Midbrain (tissue), 1 donor: ENCODE results near the gene TSC1.
A peak's percentile ranks its signal among the peaks of the same experiment; 100 is the strongest.
"Not testable (repeated sequence)": the region's sequence is repeated elsewhere in the genome, so short reads cannot be mapped to it uniquely, and the experiment has no call there.

Experiments
- DNase-seq: peaks from one replicate; lab custom pipeline; 2025; lab: John Stamatoyannopoulos, UW

Gene TSC1

DNA sequence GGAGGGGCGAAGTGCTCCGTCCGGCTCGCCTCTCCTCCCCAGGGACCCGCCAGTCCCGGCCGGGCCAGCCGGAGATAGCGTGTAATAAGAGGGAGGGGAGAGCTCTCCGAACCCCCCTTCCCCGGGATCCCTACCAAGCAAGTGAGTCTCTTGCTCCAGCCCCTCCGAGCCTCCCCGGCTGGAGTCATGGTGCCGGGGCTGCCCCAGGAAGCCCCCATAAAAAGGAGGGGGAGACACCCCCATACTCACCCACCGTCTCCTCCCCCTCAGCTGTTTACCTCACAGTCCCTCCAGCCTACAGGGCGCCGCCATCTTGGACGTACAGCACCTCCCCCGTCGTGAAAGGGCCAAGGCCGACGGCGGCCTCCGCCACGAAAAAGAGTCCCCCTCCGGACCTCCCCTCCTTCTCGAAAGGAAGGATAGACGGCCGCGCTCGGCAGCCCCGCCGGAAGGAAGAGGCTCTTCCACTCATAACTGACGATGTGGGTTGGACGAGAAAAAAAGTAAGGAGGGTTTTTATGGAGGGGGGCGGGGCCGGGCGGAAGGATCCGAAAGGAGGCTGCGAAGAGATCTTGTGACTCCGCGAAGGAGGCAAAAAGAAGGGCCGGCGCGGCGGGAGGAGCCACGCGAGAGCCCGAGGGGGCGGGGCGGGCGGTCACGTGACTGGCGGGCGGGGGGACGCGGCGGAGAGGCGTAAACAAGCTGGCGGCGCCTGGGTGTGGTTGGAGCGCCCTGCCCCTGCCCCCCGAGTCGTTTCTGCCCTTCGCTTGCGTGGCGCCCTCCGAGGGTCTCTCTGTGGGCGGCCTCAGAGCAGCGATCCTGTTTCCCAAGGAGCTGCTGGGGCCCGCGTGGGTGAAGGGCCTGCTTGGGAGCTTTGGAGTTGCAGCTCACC is at the start of gene TSC1:
Gene TSC1, minus strand, starts transcription at position 323 of the 892 bp plus-strand sequence. CDS start 15,744 bp downstream, outside the sequence.
- peak; percentile 93 for DNase-seq

GRCh38 chr9:132993511-132993939 is 49.1 kb upstream of the TSC1 start:
- DNase-seq: no peak

DNA sequence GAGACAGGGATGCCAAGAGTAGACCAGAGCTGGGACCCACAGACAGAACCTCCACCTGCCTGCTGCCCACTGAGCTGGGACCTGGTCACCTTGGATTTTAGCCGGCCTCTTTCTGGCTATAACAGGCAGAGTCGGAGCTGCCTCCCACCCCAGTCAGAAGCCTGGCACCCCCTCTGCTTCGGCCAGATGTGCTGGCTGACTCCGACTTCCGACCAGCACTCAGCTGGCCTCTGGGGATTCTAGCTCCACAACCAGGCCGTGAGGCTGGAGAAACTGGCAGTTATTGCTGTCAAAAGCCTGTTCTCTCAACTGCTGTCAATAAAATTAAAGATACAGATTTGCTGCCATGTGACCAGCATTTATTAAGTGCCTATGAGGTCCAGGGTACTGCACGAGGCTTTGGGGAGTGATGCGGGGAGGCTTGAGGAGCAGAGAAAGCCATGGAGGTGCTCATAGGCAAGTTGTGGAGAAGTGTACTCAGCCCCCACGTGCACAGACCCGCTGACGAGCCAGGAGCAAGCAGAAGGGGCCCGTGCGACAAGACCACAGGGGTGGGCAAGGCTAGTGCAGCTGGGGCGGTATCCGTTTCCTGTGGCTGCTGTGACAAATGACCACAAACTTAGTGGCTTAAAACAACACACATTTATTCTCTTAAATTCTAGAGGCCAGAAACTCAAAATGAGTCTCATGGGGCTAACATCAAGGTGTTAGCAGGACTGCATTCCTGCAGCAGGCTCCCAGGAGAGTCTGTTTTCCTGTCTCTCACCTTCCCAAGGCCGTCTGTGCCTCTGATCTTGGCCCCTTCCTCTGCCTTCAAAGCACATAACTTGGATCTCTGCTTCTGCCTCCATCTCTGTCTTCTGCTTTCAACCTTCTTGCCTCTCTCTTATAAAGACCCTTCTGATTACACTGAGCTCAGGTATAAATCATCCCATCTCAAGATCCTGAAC is 47.2 kb upstream of the TSC1 start:
- no peak for DNase-seq

DNA sequence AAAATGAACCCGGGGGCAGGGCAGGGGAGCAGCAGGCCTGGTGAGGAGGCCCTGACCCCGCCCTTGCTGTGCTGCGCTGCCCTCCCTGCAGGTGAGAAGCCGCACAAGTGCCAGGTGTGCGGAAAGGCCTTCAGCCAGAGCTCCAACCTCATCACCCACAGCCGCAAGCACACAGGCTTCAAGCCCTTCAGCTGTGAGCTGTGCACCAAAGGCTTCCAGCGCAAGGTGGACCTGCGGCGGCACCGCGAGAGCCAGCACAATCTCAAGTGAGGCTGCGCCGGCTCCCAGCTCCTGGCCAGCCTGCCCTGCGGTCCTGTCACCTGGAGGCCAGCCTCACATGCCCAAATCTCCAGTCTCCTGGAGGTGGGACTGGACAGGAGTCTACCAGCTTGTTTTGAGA is 46.4 kb upstream of the TSC1 start:
- no peak for DNase-seq

GRCh38 chr9:132989998-132990557 is 45.7 kb upstream of the TSC1 start:
- not testable (repeated sequence) for DNase-seq

GRCh38 chr9:132989414-132989996 is 45.1 kb upstream of the TSC1 start:
- no peak for DNase-seq

GRCh38 chr9:132989014-132989310 is 44.5 kb upstream of the TSC1 start:
- DNase-seq: no peak

DNA sequence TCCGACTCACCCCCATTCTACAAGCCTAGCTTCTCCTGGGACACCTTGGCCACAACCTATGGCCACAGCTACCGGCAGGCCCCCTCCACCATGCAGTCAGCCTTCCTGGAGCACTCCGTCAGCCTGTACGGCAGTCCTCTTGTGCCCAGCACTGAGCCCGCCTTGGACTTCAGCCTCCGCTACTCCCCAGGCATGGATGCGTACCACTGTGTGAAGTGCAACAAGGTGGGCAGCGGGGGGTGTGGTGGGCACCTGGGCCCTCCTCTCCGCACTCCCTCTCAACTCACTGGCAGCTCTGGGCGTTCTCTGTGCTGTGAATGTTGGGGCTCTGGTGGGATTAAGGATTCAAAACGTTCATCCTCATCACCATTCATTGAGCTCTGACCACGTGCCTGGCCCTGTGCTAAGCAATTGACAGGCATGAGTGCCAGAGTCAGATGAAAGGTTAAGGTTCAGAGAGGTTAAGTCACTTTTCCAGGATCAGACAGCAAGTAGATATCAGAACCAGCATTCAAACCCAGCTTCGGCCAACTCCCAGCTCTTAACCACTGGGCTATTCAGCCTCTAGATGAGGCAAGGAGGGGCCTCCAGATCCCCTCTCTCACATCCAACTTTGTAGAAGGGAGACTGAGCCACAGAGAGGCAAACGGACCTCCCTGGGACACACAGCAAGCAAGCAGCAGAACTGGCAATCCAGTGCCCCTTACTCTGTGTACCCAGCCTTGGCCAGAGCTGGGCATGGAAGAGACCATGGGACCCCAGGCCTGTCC is 44.0 kb upstream of the TSC1 start:
- no peak for DNase-seq

DNA sequence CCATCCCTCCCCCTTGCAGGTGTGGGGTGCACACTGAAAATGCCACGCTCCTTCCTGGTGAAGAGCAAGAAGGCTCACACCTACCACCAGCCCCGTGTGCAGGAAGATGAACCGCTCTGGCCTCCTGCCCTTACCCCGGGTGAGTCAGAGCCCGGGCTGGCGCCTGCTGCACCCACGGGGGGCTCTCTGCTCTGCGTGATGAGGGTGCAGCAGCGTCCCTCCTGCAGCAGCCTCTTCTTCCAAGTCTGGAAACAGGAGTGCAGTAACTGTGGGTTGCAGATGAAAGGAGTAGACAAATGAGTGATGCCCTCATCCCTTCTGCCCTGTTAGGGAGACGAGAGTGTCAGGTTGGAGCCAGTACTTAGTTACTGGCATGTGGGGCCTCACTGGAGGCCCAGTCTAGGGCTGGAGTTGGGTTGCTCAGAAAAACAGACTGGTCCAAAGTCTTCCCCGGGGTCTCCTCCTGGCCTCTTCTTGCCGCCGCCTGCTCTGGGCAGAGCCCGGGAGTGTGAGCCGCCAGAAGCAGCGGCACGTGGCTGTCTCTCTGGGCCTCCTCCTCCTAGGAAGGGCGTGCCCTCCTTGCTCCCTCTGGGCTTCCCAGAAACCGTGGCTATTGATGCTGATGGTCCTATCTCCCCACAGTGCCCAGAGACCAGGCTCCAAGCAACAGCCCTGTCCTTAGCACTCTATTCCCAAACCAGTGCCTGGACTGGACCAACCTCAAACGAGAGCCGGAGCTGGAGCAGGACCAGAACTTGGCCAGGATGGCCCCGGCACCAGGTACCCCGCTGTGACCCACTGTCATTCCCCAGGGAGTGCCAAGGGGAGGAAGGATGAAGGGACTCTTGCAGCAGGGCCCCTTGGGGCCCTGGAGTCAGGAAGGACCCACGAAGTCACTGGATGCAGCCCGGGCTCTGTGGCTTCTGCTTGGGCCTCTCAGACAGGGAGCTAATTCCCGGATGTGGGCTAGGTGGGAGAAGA is 42.5 kb upstream of the TSC1 start:
- no peak for DNase-seq

- no peak for DNase-seq
Observed at GRCh38 chr9:132986114-132986513, 41.7 kb upstream of the TSC1 start.

DNA sequence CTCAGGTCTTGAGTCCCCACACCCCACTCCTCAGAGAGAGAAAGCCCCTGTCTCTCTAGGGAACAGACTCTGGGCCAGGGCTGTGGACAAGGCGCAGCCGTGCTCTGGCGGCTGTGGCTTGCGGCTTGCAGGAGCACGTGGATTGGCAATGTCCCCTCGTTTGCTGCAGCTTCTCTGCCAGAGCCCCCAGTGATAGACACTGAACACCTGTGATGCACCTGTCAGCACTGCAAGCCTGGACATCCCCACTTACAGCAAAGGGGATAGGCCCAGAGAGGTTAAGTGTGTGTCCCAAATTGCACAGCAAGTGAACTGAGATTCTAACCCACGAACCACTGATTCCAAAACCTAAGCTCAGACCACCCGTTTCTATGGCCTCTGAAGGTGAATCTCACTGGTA is 41.1 kb upstream of the TSC1 start:
- no peak for DNase-seq

- no peak for DNase-seq
Observed at GRCh38 chr9:132985071-132985350, 40.6 kb upstream of the TSC1 start.

- DNase-seq: no peak
Observed at GRCh38 chr9:132984202-132985070, 40.0 kb upstream of the TSC1 start.

DNA sequence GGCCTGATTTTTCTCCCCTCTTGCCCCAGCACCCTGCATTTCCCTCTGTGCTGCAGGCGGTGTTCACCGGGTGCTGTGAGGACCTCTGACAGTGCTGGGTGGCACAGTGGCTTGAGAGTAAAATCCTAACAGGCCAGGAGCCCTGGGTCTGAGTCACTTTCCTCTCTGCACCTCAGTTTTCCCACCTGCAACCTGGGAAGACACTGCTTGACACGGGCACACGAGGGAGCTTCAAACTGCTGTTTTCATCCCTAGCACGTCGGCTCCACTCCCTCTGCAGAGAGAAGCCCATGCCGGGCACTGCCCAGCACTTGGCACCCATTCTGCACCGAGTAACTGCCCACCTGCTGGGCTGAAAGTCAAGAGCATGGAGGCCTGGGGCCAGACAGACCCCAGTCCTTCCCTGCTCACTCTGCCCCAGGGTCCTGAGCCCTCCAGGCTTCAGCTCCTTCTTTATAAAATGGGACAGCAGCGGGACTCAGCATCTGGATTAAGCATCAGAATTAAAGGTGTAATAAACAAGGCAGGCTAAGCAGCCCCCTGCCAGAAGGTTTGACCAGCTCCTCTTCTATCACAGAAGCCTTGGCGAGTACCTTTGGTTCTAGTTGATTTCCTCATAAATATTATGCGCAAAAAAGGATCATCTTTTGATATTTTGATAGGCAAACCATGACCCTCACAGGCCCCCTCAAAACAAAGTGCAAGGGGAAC is 39.2 kb upstream of the TSC1 start:
- DNase-seq: no peak

GRCh38 chr9:132982458-132982857 is 38.0 kb upstream of the TSC1 start:
- no peak for DNase-seq

DNA sequence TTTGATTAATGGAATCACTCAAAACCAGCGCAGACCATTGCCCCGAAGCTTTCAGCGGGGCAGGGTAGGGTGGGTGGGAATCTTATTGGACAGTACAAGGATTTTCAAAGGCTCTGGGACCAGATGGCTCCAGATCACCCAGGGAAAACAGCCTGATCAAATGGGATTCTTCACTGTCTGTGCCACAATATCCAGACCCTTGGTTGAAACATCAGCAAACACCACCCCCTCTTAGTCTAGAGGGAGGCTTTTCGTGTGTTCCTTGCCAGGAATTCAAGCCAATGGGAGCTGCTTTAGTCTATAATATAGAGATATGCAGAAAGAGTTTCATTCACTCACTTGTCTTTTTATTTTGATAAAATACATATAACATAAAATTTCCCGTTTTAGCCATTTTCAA is 35.7 kb upstream of the TSC1 start:
- no peak for DNase-seq

- DNase-seq: no peak
Observed at GRCh38 chr9:132978451-132979131, 34.2 kb upstream of the TSC1 start, which contains the start of gene GFI1B. GFI1B (plus strand) TSS chr9:132978694; CDS start chr9:132986679, 7,985 bp downstream.

DNA sequence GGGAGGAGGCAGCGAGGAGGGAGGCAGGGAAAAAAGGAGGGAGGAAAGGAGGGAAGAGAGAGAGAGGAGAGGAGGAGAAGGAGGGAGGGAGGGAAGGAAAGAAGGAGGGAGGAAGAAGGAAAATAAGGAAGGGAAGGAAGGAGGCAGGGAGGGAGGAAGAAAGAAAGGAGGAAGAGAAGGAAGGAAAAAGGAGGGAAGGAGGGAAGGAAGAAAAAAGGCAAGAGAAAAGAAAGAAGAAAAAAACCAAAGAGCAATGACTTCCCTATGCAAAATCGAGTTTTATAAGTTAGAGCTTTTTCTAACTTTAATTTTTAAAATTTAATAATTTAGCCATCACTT is 33.7 kb upstream of the TSC1 start:
- DNase-seq: no peak
